Endothelial cell of umbilical vein (primary cell): ENCODE results near the gene GALR2. TPM values are rescaled to one million over a fixed set of nuclear protein-coding genes. Genes with fewer than 3 reads are reported as not detected.

ENCODE experiments used
- BruUV-seq: library from RNA; stranded (reverse); fragments of 400-500 nt; replicated peaks from 2 replicates; lab custom pipeline; 2021; lab: Mats Ljungman, UMichigan
- CTCF ChIA-PET: fragments of 300-600, 350-600 bp; sonication (Branson Sonifier 250); formaldehyde crosslinking; loops from one replicate; lab custom pipeline; 2021; ENCODE audit warnings: antibody characterized with exemption, inconsistent platforms; lab: Charles Lee
- POLR2A ChIA-PET: fragments of 300-600, 350-600 bp; sonication (Branson Sonifier 250); formaldehyde crosslinking; loops from one replicate; lab custom pipeline; 2021; ENCODE audit warnings: antibody characterized with exemption, inconsistent platforms; lab: Charles Lee
- DNase-seq: peaks from one replicate; pipeline ENCODE4 v3.0.0-alpha.2; 2011; ENCODE audit warnings: low read depth, low spot score
- FAIRE-seq: peaks from 2 replicates; lab custom pipeline; 2011; peaks lifted over from hg19 to GRCh38; lab: Jason Lieb, UNC
- H2AFZ ChIP-seq: 2 replicates; pipeline ENCODE4 v1.6.0; 2012; ENCODE audit warnings: low read depth, low read length, control low read depth, inconsistent platforms
- H3K27ac ChIP-seq: 2 replicates; pipeline ENCODE4 v1.5.1; 2011; ENCODE audit warnings: low read depth, mild to moderate bottlenecking, control low read depth, low read length, moderate library complexity; ENCODE audit not compliant: insufficient read depth
- H3K27me3 ChIP-seq, 2 experiments: 2 replicates each; pipeline versions ENCODE4 v1.6.0 to v1.6.1; 2011; ENCODE audit warnings: low read length in 2 of 2, mixed read lengths in 1 of 2; ENCODE audit not compliant: control insufficient read depth in 2 of 2, insufficient read depth in 2 of 2
- H3K36me3 ChIP-seq, 2 experiments: 2 replicates in 1 of 2; 3 replicates in 1 of 2; pipeline ENCODE4 v1.5.1; 2011; ENCODE audit warnings: low read length in 2 of 2, mild to moderate bottlenecking in 1 of 2, moderate library complexity in 1 of 2; ENCODE audit not compliant: control insufficient read depth in 2 of 2, insufficient read depth in 2 of 2; ENCODE audit errors: extremely low read depth in 1 of 2
- H3K4me1 ChIP-seq: 3 replicates; pipeline ENCODE4 v1.5.1; 2011; ENCODE audit warnings: mild to moderate bottlenecking, low read length; ENCODE audit not compliant: control insufficient read depth, insufficient read depth; ENCODE audit errors: extremely low read depth
- H3K4me2 ChIP-seq: 2 replicates; pipeline ENCODE4 v1.6.1; 2011; ENCODE audit warnings: low read length, control low read depth, mixed read lengths; ENCODE audit not compliant: insufficient read depth
- H3K4me3 ChIP-seq, 3 experiments: fragments of 200-600 bp in 1 of 3; sonication (generic), shearing (Covaris generic) in 1 of 3; replicated peaks in 1 of 3; 2 replicates each; pipeline ENCODE4 v1.5.1; 2011 to 2016; ENCODE audit warnings: control low read depth in 3 of 3, low read length in 3 of 3, mild to moderate bottlenecking in 2 of 3, inconsistent platforms in 1 of 3, low read depth in 1 of 3, moderate library complexity in 1 of 3; ENCODE audit not compliant: insufficient read depth in 1 of 3
- H3K79me2 ChIP-seq: 2 replicates; pipeline ENCODE4 v1.6.0; 2012; ENCODE audit warnings: low read length, inconsistent platforms; ENCODE audit not compliant: control insufficient read depth, insufficient read depth
- H3K9ac ChIP-seq: replicated peaks from 2 replicates; pipeline ENCODE3; 2011; ENCODE audit warnings: low read length, control low read depth; ENCODE audit not compliant: insufficient read depth; ENCODE audit errors: extremely low read depth
- H3K9me1 ChIP-seq: replicated peaks from 3 replicates; pipeline ENCODE4 v1.6.0; 2011; ENCODE audit warnings: mild to moderate bottlenecking, low read length; ENCODE audit not compliant: control insufficient read depth, insufficient read depth; ENCODE audit errors: extremely low read depth
- H3K9me3 ChIP-seq: replicated peaks from 2 replicates; pipeline ENCODE4 v1.5.1; 2012; ENCODE audit warnings: low read length, inconsistent platforms; ENCODE audit not compliant: control insufficient read depth, insufficient read depth
- H4K20me1 ChIP-seq: replicated peaks from 2 replicates; pipeline ENCODE3; 2011; ENCODE audit warnings: mild to moderate bottlenecking, low read length; ENCODE audit not compliant: control insufficient read depth, insufficient read depth; ENCODE audit errors: extremely low read depth
- EZH2 ChIP-seq: IDR thresholded peaks from 2 replicates; pipeline ENCODE4 v1.6.1; 2012; ENCODE audit warnings: borderline replicate concordance, low read depth, mild to moderate bottlenecking, moderate library complexity, low read length, inconsistent platforms; ENCODE audit not compliant: severe bottlenecking
- FOS ChIP-seq: IDR thresholded peaks from 2 replicates; pipeline ENCODE4 v1.6.1; 2011; ENCODE audit warnings: mild to moderate bottlenecking, low read length, moderate library complexity, borderline replicate concordance; ENCODE audit not compliant: insufficient read depth
- GATA2 ChIP-seq: IDR thresholded peaks from 2 replicates; pipeline ENCODE4 v1.7.0; 2011; ENCODE audit warnings: low read depth, mild to moderate bottlenecking, moderate library complexity, mixed read lengths, low read length; ENCODE audit not compliant: insufficient read length, insufficient read depth
- JUN ChIP-seq: IDR thresholded peaks from 2 replicates; pipeline ENCODE4 v1.6.1; 2011; ENCODE audit warnings: borderline replicate concordance, low read depth; ENCODE audit not compliant: insufficient read length, insufficient read depth
- MAX ChIP-seq: IDR thresholded peaks from 2 replicates; pipeline ENCODE4 v1.6.1; 2011; ENCODE audit not compliant: insufficient read depth, insufficient read length
- MYC ChIP-seq: IDR thresholded peaks from one replicate; pipeline ENCODE4 v1.6.1; 2011; ENCODE audit warnings: mild to moderate bottlenecking, low read depth, low read length
- POLR2A ChIP-seq: IDR thresholded peaks from 2 replicates; pipeline ENCODE4 v1.6.1; 2012; ENCODE audit warnings: low read depth, mild to moderate bottlenecking, control low read depth, low read length
- POLR2AphosphoS5 ChIP-seq: IDR thresholded peaks from 2 replicates; pipeline ENCODE4 v1.6.1; 2012; ENCODE audit warnings: low read depth, mild to moderate bottlenecking, control low read depth, low read length, moderate library complexity; ENCODE audit not compliant: insufficient read depth
- dilution Hi-C: fragments of 300-500 bp; cut with MboI; formaldehyde crosslinking; loops from one replicate; pipeline ENCODE4 v1.15.0; 2019; ENCODE audit warnings: low sequenced_read_pairs; ENCODE audit not compliant: extremely low pct_ligation_motif_present
- intact Hi-C: fragments of 100-400 bp; cut with micrococcal nuclease; formaldehyde crosslinking; loops from one replicate; pipeline ENCODE4 v1.10.0; 2022
- polyA plus RNA-seq, 4 experiments: library from polyadenylated mRNA; depleted of rRNA in 3 of 4; stranded (reverse) in 3 of 4; unstranded in 1 of 4; fragments of >200 nt; gene quantifications; 2 replicates each; pipeline versions ENCODE4 v1.2.1 to v1.2.3, GENCODE V29; 2011 to 2012; ENCODE audit warnings: missing spikeins in 1 of 4
- total RNA-seq: library from RNA; stranded (reverse); gene quantifications from 2 replicates; pipeline ENCODE4 v1.2.3, GENCODE V29; 2021
- TF ChIP-seq, protein P1 (sequence below), 2 donors: IDR thresholded peaks; 1 replicate in 1 of 2; 2 replicates in 1 of 2; pipeline ENCODE4 v1.5.1; 2011; ENCODE audit warnings: low read length in 2 of 2, mild to moderate bottlenecking in 2 of 2, moderate library complexity in 2 of 2, control low read depth in 1 of 2, inconsistent platforms in 1 of 2, low read depth in 1 of 2; ENCODE audit not compliant: insufficient read depth in 1 of 2; ENCODE audit errors: extremely low read depth in 1 of 2

GALR2 gene
- total and polyA plus RNA-seq, 2 donors (not counting 3 experiments of a cell fraction or from before 2014, with no cell fraction given) = 0.47 TPM; not detected in 1

DNA sequence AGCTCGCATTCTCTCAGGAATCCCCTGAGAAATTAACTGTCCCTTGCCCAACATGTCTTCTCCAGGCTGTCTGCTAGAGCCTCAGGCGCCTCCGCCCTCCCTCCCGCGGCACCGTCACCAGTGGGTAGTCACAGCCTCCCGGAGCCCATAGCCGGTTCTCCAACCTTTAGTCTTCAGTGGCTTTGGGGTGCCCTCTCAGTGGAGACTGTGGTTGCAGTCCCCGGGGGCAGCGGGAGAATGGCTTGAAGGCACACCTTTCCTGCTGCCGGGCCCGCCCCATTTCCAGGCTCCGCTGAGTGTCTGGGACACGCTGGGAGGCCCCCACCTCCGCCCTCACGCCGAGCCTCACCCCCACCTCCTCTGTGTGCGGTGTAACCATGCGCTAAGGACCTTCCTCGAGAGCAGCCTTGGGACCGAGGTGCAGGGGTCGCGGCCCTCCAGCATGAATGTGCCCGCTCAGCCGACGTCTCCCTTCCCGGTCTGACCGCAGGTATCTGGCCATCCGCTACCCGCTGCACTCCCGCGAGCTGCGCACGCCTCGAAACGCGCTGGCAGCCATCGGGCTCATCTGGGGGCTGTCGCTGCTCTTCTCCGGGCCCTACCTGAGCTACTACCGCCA lies 1.7 kb downstream of the GALR2 start:
- Histone ChIP-seq H3K4me1 (peaks cover 9% of the 10 kb centered on the region), H3K79me2 (peaks cover 13% of the 10 kb centered on the region), H3K4me2 (no peak overlapping the region), H3K9me3 (no peaks in the 10 kb centered on the region), H3K27ac (no peak overlapping the region), H4K20me1 (no peaks in the 10 kb centered on the region), H3K36me3 (no peaks in the 10 kb centered on the region), H3K9me1 (no peaks in the 10 kb centered on the region), H3K4me3 (no peak overlapping the region), H2AFZ (no peak overlapping the region), H3K9ac (no peak overlapping the region), H3K27me3 (peaks cover 67 to 73% of the 10 kb centered on the region in 2 experiments)
- dilution Hi-C loops = no loop called here
- BruUV-seq = no TSS peak
- DNase-seq (no peak), FAIRE-seq (no peak)
- TF ChIP-seq POLR2A (no peak), FOS (no peak), POLR2AphosphoS5 (no peak), EZH2 (no peak), MAX (no peak), JUN (no peak), GATA2 (no peak), MYC (no peak)
- TF ChIP-seq, protein P1, sequence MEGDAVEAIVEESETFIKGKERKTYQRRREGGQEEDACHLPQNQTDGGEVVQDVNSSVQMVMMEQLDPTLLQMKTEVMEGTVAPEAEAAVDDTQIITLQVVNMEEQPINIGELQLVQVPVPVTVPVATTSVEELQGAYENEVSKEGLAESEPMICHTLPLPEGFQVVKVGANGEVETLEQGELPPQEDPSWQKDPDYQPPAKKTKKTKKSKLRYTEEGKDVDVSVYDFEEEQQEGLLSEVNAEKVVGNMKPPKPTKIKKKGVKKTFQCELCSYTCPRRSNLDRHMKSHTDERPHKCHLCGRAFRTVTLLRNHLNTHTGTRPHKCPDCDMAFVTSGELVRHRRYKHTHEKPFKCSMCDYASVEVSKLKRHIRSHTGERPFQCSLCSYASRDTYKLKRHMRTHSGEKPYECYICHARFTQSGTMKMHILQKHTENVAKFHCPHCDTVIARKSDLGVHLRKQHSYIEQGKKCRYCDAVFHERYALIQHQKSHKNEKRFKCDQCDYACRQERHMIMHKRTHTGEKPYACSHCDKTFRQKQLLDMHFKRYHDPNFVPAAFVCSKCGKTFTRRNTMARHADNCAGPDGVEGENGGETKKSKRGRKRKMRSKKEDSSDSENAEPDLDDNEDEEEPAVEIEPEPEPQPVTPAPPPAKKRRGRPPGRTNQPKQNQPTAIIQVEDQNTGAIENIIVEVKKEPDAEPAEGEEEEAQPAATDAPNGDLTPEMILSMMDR (IDR thresholded peaks at IDR 0.05; ENCODE audit: extremely low read depth in 1 of 2, insufficient read depth in 1 of 2, low read depth in 1 of 2, low read length in 2 of 2) = no peak
- ChIA-PET POLR2A (no interaction called here), CTCF (interaction anchor here (0.9 to 1.3 kb wide), 2 partner anchors 203 to 332 kb away, joined by 3 read pairs; no protein-coding TSS in a partner anchor)
- intact Hi-C loops = loop anchor here (5.0 kb wide), 1 partner anchor 64 kb away; no protein-coding TSS in a partner anchor
